ENCODE measurements around the gene BEND6.

DNA sequence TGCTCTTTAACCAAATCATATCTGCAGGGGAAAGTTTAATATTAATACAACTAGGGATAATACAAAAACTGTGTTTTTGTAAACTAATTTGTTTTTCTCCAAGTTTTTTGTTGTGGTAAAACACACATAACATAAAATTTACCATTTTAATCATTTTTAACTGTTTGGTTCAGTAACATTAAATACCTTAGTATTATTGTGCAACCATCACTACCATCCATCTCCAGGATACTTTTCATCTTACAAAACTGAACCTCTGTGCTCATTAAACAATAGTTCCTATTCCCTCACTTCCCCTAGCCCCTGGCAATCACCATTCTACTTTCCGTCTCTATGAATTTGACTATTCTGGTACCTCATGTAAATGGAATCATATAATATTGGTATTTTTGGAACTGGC is 15.9 kb downstream of the BEND6 start:
- TF ChIP-seq, protein P1, sequence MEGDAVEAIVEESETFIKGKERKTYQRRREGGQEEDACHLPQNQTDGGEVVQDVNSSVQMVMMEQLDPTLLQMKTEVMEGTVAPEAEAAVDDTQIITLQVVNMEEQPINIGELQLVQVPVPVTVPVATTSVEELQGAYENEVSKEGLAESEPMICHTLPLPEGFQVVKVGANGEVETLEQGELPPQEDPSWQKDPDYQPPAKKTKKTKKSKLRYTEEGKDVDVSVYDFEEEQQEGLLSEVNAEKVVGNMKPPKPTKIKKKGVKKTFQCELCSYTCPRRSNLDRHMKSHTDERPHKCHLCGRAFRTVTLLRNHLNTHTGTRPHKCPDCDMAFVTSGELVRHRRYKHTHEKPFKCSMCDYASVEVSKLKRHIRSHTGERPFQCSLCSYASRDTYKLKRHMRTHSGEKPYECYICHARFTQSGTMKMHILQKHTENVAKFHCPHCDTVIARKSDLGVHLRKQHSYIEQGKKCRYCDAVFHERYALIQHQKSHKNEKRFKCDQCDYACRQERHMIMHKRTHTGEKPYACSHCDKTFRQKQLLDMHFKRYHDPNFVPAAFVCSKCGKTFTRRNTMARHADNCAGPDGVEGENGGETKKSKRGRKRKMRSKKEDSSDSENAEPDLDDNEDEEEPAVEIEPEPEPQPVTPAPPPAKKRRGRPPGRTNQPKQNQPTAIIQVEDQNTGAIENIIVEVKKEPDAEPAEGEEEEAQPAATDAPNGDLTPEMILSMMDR (conservative IDR thresholded peaks at IDR 0.05), result no peak
- no peak for TF ChIP-seq ZFX (IDR thresholded peaks at IDR 0.05)

Measured in C4-2B (cell line).